Left cardiac atrium (tissue), 4 donors: ENCODE data around the gene NEDD4L. TPM values are rescaled to one million over a fixed set of nuclear protein-coding genes. Genes with fewer than 3 reads are reported as not detected.
A peak's percentile ranks its signal among the peaks of the same experiment; 100 is the strongest.

Experiments
- ATAC-seq, 2 donors: fragments of 200-7000 bp; cut with Tn5 transposase; one replicate each; pipeline ENCODE4 v1.9.1; 2020; ENCODE audit warnings: mild to moderate bottlenecking in 2 of 2, moderate library complexity in 2 of 2
- DNase-seq: peaks from one replicate; pipeline ENCODE4 v3.0.0-alpha.2; 2020
- intact Hi-C, 2 donors: fragments of 100-400 bp; cut with DNase I; formaldehyde crosslinking; loops; one replicate each; pipeline versions ENCODE4 v1.14.1 to v1.15.1; 2022 to 2023
- total RNA-seq, 2 donors: library from RNA; stranded (reverse); fragmentation: NEBNext Ultra II Directional; extraction: Animal tissue kit (Norgen Biotek cat#: 25700); gene quantifications; one replicate each; pipeline ENCODE4 v1.2.1, GENCODE V29; 2021
- donor health status: DM: no; HTN: yes; CAD: no.
- donor health status: DM: no; HTN: yes; CAD: no; lungs with severe emphysema.
- donor health status: DM: yes; HTN: yes; CAD: no.
- donor health status: Dilated cardiomyopathy.

NEDD4L gene
- total RNA-seq, 2 donors from 2014 or later: 64.9 to 98.2 TPM

- DNase-seq (no peak), ATAC-seq (no peak)
- intact Hi-C loops: loop anchor here (10.0 kb wide), 2 partner anchors 129 to 279 kb away; partner anchors contain the start of gene NEDD4L (in 1 of the 2)
Measured at GRCh38 chr18:58323866-58324762, 280.1 kb downstream of the NEDD4L start.

- intact Hi-C loops: loop anchor here (10.0 kb wide), 2 partner anchors 130 to 280 kb away; partner anchors contain the start of gene NEDD4L (in 1 of the 2)
- DNase-seq (no peak), ATAC-seq (no peak)
Measured at GRCh38 chr18:58324824-58325480, 280.9 kb downstream of the NEDD4L start.

- DNase-seq (no peak), ATAC-seq (no peak)
- intact Hi-C loops: loop anchor here (10.0 kb wide), 2 partner anchors 131 to 281 kb away; partner anchors contain the start of gene NEDD4L (in 1 of the 2)
Measured at GRCh38 chr18:58325494-58325893, 281.5 kb downstream of the NEDD4L start.

GRCh38 chr18:58334061-58334460 is 290.0 kb downstream of the NEDD4L start:
- ATAC-seq (no peak), DNase-seq (no peak)
- intact Hi-C loops: no loop called here

- no peak for ATAC-seq
- intact Hi-C loops: no loop called here
- no peak for DNase-seq
Measured at GRCh38 chr18:58335223-58335622, 291.2 kb downstream of the NEDD4L start.

- intact Hi-C loops: no loop called here
- no peak for DNase-seq
- no peak for ATAC-seq
Measured at GRCh38 chr18:58335821-58336220, 291.8 kb downstream of the NEDD4L start.

- DNase-seq (no peak), ATAC-seq (no peak)
- intact Hi-C loops: no loop called here
Measured at GRCh38 chr18:58336605-58337004, 292.6 kb downstream of the NEDD4L start.

GRCh38 chr18:58337285-58337684 is 293.3 kb downstream of the NEDD4L start:
- intact Hi-C loops: no loop called here
- DNase-seq (no peak), ATAC-seq (peak in 1 of 2 donors; percentile 51)

- ATAC-seq (peak; percentile 13 to 40), DNase-seq (no peak)
- intact Hi-C loops: no loop called here
Measured at GRCh38 chr18:58337686-58338085, 293.7 kb downstream of the NEDD4L start.

- DNase-seq (no peak), ATAC-seq (no peak)
- intact Hi-C loops: no loop called here
Measured at GRCh38 chr18:58338141-58338540, 294.1 kb downstream of the NEDD4L start.

GRCh38 chr18:58338961-58339592 is 295.1 kb downstream of the NEDD4L start:
- peak; percentile 36 for DNase-seq

GRCh38 chr18:58339890-58340289 is 295.9 kb downstream of the NEDD4L start:
- no peak for ATAC-seq
- intact Hi-C loops: no loop called here
- DNase-seq: no peak

More at GRCh38 chr18:58338961-58339592, 295.1 kb downstream of the NEDD4L start:
- ATAC-seq: peak; percentile 27 to 57
- intact Hi-C loops: no loop called here

- ATAC-seq: no peak
- intact Hi-C loops: no loop called here
- no peak for DNase-seq
Measured at GRCh38 chr18:58341916-58342315, 297.9 kb downstream of the NEDD4L start.

GRCh38 chr18:58344080-58344670 is 300.1 kb downstream of the NEDD4L start:
- intact Hi-C loops: no loop called here
- no peak for ATAC-seq

GRCh38 chr18:58344861-58345463 is 300.9 kb downstream of the NEDD4L start:
- intact Hi-C loops: no loop called here
- ATAC-seq (no peak), DNase-seq (no peak)

More at GRCh38 chr18:58344080-58344670, 300.1 kb downstream of the NEDD4L start:
- DNase-seq: no peak

- intact Hi-C loops: no loop called here
- no peak for ATAC-seq
- no peak for DNase-seq
Measured at GRCh38 chr18:58345875-58346274, 301.8 kb downstream of the NEDD4L start.

GRCh38 chr18:58347135-58347534 is 303.1 kb downstream of the NEDD4L start:
- DNase-seq: no peak
- intact Hi-C loops: no loop called here
- ATAC-seq: no peak

GRCh38 chr18:58348517-58348916 is 304.5 kb downstream of the NEDD4L start:
- intact Hi-C loops: no loop called here
- ATAC-seq: no peak
- no peak for DNase-seq

- DNase-seq (no peak), ATAC-seq (no peak)
- intact Hi-C loops: no loop called here
Measured at GRCh38 chr18:58348951-58349350, 304.9 kb downstream of the NEDD4L start.
